ENCODE measurements around the gene CLIP2. TPM values are rescaled to one million over a fixed set of nuclear protein-coding genes. Genes with fewer than 3 reads are reported as not detected.
"Not testable (repeated sequence)": the region's sequence is repeated elsewhere in the genome, so short reads cannot be mapped to it uniquely, and the experiment has no call there.

Gene CLIP2
- total RNA-seq, 2 donors from 2014 or later, result 3.2 to 13.4 TPM

DNA sequence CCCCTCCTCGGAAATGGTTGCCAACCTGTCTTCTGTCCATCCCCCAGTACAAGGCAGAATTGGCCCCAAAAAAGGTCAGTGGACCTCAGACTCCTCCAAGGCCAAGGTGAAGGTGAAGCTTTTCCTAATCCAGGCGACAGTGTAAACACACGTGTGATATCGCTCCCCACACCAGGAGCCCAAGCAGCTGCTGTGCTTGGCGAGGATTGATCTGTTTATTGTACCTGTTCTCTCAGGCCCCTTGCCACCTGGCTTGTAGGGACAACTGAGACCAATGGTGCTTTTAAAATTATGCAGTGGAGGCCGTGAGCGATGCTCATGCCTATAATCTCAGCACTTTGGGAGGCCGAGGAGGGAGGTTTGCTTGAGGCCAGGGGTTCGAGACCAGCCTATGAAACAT, 98.4 kb downstream of the CLIP2 start:
- H3K9me3 ChIP-seq (ENCODE audit: control insufficient read depth, low read length, poor library complexity, severe bottlenecking), result no peaks in the 10 kb centered on the region
- H3K4me3 Mint-ChIP-seq, result no peak overlapping the region
- DNase-seq (no peak), ATAC-seq (no peak)
- H3K27me3 Mint-ChIP-seq, result no peaks in the 10 kb centered on the region
- no peaks in the 10 kb centered on the region for H3K4me1 Mint-ChIP-seq
- no peak overlapping the region for H3K27ac Mint-ChIP-seq
- no peaks in the 10 kb centered on the region for H3K36me3 Mint-ChIP-seq (ENCODE audit: low read depth)

DNA sequence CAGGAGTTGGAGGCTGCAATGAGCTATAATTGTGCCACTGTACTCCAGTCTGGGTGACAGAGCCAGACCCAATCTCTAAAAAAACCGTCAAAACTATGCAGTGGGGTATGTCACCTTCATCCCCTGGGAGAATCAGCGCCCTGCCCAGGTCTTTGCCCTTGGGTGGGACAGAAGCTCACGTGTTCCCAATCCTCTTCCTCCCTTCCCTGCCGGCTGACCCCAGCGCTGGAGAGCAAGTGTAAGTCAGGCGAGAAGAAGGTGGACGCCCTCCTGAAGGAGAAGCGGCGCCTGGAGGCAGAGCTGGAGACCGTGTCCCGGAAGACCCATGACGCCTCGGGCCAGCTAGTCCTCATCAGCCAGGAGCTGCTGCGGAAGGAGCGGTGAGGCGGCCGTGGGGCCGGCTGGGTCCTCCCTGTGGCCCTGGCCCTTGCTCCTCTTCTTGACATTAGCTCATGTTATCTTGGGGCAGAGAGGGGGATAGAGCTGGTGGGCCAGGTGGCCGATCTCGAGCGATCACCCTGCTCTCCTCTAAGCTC, 99.7 kb downstream of the CLIP2 start:
- H3K9me3 ChIP-seq (ENCODE audit: control insufficient read depth, low read length, poor library complexity, severe bottlenecking), result no peaks in the 10 kb centered on the region
- Mint-ChIP-seq H3K4me3 (no peak overlapping the region), H3K36me3 (ENCODE audit: low read depth) (no peaks in the 10 kb centered on the region), H3K27ac (no peak overlapping the region), H3K27me3 (no peaks in the 10 kb centered on the region), H3K4me1 (no peaks in the 10 kb centered on the region)
- no peak for DNase-seq
- no peak for ATAC-seq

DNA sequence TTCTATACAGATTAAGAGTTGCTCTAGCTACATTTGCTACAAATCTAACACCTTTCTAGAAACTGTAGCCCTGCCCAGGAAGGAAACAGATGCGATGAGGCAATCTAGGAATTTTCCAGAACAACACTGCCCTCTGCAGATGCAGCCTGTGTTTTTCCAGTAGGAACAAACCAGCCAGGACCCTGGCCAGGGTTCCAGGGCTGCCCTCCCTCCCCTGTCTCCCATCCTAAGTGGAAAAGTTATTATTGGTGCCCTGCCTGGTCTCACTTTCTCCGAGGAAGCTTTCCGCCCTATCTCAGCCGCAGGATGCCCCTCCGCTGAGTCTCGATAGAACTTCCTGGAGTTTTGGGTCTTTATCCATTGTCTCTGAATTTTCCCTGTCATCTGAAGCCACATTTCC, 104.5 kb downstream of the CLIP2 start:
- H3K27me3 Mint-ChIP-seq; H3K27ac Mint-ChIP-seq; DNase-seq; ATAC-seq; H3K4me1 Mint-ChIP-seq; H3K4me3 Mint-ChIP-seq; H3K9me3 ChIP-seq (ENCODE audit: control insufficient read depth, low read length, poor library complexity, severe bottlenecking); H3K36me3 Mint-ChIP-seq (ENCODE audit: low read depth): not testable (repeated sequence)

DNA sequence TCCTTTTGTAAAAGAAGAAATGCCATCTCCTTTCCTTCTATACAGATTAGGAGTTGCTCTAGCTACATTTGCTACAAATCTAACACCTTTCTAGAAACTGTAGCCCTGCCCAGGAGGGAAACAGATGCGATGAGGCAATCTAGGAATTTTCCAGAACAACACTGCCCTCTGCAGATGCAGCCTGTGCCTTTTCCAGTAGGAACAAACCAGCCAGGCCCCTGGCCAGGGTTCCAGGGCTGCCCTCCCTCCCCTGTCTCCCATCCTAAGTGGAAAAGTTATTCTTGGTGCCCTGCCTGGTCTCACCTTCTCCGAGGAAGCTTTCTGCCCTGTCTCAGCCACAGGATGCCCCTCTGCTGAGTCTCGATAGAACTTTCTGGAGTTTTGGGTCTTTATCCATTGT, 105.4 kb downstream of the CLIP2 start:
- H3K36me3 Mint-ChIP-seq (ENCODE audit: low read depth); H3K4me1 Mint-ChIP-seq; H3K27ac Mint-ChIP-seq; H3K4me3 Mint-ChIP-seq; ATAC-seq; DNase-seq; H3K27me3 Mint-ChIP-seq; H3K9me3 ChIP-seq (ENCODE audit: control insufficient read depth, low read length, poor library complexity, severe bottlenecking): not testable (repeated sequence)

DNA sequence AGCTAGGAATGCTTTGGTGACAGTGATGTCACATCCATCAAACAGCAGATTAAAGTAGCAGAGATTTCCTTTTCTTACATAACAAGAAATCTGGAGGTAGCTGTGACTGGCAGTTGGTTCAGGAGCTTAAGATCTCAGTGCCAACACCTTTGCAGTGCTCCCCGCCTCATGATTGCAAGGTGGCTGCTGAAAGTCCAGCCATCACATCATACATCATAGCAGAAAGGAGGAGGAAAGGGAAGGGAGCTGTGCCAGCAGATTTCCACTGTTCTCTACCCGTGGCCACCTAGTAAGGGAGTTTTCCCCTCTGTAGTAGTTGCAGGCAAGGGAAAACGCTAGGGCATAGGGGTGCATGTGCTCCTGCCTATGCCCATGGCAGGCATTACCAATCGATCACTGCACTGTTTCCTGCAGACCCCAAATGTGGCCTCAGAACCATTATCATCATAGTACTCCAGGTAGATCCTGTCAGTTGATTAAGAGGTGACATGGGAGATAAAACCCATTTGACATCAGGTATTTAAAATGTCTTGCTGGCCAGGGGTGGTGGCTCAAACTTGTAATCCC, 106.6 kb downstream of the CLIP2 start:
- H3K36me3 Mint-ChIP-seq (ENCODE audit: low read depth), result peaks cover 2% of the 10 kb centered on the region
- H3K27me3 Mint-ChIP-seq, result no peaks in the 10 kb centered on the region
- H3K27ac Mint-ChIP-seq, result no peak overlapping the region
- H3K4me1 Mint-ChIP-seq, result no peaks in the 10 kb centered on the region
- H3K4me3 Mint-ChIP-seq, result no peak overlapping the region
- H3K9me3 ChIP-seq (ENCODE audit: control insufficient read depth, low read length, poor library complexity, severe bottlenecking), result no peaks in the 10 kb centered on the region
- DNase-seq (no peak), ATAC-seq (no peak)

DNA sequence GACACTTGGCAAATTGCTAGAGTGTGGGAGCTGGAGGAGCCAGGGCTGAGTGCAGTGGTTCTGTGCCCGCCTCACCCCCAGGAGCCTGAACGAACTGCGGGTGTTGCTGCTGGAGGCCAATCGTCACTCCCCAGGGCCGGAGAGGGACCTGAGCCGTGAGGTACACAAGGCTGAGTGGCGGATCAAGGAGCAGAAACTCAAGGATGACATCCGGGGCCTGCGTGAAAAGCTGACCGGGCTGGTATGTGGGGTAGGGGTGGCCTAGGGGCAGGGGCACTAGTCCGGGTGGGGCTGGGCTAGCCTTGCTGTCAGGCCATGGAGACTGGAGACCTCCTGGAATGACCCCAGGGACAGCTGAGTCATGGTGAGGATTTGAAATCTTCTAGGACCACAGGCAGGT, 107.8 kb downstream of the CLIP2 start:
- no peaks in the 10 kb centered on the region for H3K27me3 Mint-ChIP-seq
- H3K4me3 Mint-ChIP-seq, result no peak overlapping the region
- no peaks in the 10 kb centered on the region for H3K9me3 ChIP-seq (ENCODE audit: control insufficient read depth, low read length, poor library complexity, severe bottlenecking)
- H3K27ac Mint-ChIP-seq, result no peak overlapping the region
- peaks cover 4% of the 10 kb centered on the region for H3K4me1 Mint-ChIP-seq
- ATAC-seq (no peak), DNase-seq (no peak)
- peaks cover 2% of the 10 kb centered on the region for H3K36me3 Mint-ChIP-seq (ENCODE audit: low read depth)

DNA sequence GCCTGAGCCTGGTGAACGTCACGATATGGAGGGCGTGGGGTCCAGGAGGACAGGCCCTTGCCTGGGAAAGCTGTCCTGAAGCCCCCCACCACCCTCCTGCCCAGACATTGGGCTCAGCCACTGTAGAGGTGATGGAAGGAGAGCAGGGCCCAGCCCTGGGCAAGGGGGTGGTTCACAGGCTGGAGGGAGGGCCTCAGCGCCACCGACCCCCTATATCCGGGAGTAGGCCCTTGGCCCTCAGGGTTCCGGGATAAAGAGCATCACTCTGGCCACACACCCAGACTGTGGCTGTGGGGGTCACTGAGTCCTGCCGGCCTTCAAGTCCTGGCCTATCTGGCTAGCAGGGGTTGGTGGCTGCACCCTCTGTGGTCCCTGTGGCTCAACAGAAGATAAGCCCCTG, 109.2 kb downstream of the CLIP2 start:
- no peaks in the 10 kb centered on the region for H3K9me3 ChIP-seq (ENCODE audit: control insufficient read depth, low read length, poor library complexity, severe bottlenecking)
- H3K27ac Mint-ChIP-seq, result no peak overlapping the region
- H3K27me3 Mint-ChIP-seq, result no peaks in the 10 kb centered on the region
- DNase-seq, result no peak
- peaks cover 4% of the 10 kb centered on the region for H3K4me1 Mint-ChIP-seq
- H3K36me3 Mint-ChIP-seq (ENCODE audit: low read depth), result peaks cover 2% of the 10 kb centered on the region
- no peak overlapping the region for H3K4me3 Mint-ChIP-seq
- ATAC-seq, result no peak

DNA sequence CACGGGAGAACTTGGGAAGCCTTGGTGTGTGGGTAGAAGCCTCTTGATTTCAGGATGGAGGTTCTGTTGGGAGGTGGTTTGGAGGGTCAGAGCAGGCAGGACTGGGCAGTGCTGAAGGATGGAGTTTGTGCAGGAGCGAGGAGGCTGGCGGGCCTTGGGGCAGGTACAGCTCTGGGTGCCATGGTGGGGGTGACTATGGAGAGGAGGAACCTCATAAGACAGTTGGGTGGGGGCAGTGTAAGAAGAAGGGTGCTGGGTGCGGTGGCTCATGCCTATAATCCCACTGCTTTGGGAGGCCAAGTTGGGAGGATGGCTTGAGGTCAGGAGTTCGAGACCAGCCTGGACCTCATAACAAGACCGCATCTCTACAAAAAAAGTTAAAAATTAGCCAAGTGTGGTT, 109.8 kb downstream of the CLIP2 start:
- ATAC-seq (no peak), DNase-seq (no peak)
- H3K27ac Mint-ChIP-seq, result no peak overlapping the region
- no peaks in the 10 kb centered on the region for H3K27me3 Mint-ChIP-seq
- H3K9me3 ChIP-seq (ENCODE audit: control insufficient read depth, low read length, poor library complexity, severe bottlenecking), result no peaks in the 10 kb centered on the region
- peaks cover 4% of the 10 kb centered on the region for H3K4me1 Mint-ChIP-seq
- no peak overlapping the region for H3K4me3 Mint-ChIP-seq
- peaks cover 2% of the 10 kb centered on the region for H3K36me3 Mint-ChIP-seq (ENCODE audit: low read depth)

DNA sequence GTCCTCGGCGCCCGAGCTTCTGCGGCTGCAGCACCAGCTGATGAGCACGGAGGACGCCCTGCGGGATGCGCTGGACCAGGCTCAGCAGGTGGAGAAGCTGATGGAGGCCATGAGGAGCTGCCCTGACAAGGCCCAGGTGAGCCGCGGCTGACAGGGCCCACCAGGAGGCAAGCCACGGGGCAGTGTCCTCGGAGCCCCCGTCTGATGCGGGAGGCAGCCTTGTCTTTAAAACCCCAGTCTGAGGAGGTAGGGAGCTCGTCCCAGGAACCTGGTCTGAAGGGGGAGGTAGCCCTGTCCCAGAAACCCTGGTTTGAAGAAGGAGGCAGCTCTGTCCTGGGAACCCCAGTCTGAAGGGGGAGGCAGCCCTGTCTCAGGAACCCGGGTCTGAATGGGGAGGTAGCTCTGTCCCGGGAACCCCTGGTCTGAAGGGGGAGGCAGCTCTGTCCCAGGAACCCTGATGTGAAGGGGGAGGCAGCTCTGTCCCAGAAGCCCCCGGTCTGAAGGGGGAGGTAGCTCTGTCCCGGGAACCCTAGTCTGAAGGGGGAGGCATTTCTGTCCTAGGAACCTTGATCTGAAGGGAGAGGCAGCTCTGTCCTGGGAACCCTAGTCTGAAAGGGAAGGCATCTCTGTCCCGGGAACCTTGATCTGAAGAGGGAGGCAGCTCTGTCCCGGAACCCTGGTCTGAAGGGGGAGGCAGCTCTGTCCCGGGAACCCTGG, 111.4 kb downstream of the CLIP2 start:
- no peaks in the 10 kb centered on the region for H3K27me3 Mint-ChIP-seq
- ATAC-seq, result no peak
- H3K4me1 Mint-ChIP-seq, result peaks cover 4% of the 10 kb centered on the region

DNA sequence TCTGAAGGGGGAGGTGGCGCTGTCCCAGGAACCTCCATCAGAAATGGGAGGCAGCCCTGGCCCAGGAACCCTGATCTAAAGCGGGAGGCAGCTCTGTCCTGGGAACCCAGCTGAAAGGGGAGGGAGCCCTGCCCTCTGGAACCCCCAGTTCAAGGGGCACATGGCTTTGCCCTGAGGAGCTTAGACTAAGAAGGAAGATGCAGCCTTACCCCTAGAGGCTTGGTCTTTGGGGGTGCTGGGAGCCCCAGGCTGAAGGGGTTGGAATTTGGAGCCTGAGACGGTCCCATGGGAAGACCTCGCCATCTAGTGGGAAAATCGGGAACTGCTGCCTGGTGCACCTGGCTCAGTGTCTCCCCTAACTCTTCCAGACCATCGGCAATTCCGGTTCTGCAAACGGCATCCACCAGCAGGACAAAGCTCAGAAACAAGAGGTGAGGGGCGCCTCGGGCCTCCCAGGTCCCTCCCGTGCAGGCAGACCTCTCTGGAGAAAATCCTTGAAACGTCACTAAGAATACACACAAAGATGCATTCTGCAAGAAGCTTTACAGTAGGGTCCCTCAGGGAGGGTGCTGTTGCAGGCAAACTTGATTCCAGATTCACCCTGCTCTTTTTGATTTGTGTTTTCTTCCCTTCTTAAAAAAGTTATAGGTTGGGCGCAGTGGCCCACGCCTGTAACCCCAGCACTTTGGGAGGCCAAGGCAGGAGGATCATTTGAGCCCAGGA, 112.1 kb downstream of the CLIP2 start:
- Mint-ChIP-seq H3K36me3 (ENCODE audit: low read depth) (peaks cover 2% of the 10 kb centered on the region), H3K27ac (no peak overlapping the region), H3K4me1 (peaks cover 4% of the 10 kb centered on the region), H3K27me3 (no peaks in the 10 kb centered on the region), H3K4me3 (no peak overlapping the region)
- no peaks in the 10 kb centered on the region for H3K9me3 ChIP-seq (ENCODE audit: control insufficient read depth, low read length, poor library complexity, severe bottlenecking)
- peak; percentile 49 to 71 (median 55) for DNase-seq
- peak; percentile 65 for ATAC-seq

More for the DNA sequence above, 111.4 kb downstream of the CLIP2 start:
- DNase-seq, result no peak
- no peaks in the 10 kb centered on the region for H3K9me3 ChIP-seq (ENCODE audit: control insufficient read depth, low read length, poor library complexity, severe bottlenecking)
- Mint-ChIP-seq H3K36me3 (ENCODE audit: low read depth) (peaks cover 2% of the 10 kb centered on the region), H3K4me3 (no peak overlapping the region), H3K27ac (no peak overlapping the region)

DNA sequence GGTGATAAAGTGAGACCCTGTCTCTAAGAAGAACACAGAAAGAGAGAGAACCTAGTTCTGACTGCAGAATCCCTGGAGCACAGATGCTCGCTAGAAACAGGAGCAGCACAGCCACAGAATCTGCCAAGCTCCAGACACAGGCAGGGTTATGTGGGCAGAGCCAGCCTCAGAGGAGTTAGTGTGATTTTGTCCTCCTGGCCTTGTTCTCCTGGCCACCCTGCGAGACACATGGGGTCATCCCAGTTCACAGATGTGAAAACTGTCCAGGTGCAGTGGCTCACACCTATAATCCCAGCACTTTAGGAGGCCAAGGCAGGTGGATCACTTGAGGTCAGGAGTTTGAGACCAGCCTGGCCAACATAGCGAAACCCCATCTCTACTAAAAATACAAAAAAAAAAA, 113.5 kb downstream of the CLIP2 start:
- not testable (repeated sequence) for H3K4me3 Mint-ChIP-seq; H3K27me3 Mint-ChIP-seq; H3K4me1 Mint-ChIP-seq; H3K36me3 Mint-ChIP-seq (ENCODE audit: low read depth); DNase-seq; H3K27ac Mint-ChIP-seq; H3K9me3 ChIP-seq (ENCODE audit: control insufficient read depth, low read length, poor library complexity, severe bottlenecking); ATAC-seq

DNA sequence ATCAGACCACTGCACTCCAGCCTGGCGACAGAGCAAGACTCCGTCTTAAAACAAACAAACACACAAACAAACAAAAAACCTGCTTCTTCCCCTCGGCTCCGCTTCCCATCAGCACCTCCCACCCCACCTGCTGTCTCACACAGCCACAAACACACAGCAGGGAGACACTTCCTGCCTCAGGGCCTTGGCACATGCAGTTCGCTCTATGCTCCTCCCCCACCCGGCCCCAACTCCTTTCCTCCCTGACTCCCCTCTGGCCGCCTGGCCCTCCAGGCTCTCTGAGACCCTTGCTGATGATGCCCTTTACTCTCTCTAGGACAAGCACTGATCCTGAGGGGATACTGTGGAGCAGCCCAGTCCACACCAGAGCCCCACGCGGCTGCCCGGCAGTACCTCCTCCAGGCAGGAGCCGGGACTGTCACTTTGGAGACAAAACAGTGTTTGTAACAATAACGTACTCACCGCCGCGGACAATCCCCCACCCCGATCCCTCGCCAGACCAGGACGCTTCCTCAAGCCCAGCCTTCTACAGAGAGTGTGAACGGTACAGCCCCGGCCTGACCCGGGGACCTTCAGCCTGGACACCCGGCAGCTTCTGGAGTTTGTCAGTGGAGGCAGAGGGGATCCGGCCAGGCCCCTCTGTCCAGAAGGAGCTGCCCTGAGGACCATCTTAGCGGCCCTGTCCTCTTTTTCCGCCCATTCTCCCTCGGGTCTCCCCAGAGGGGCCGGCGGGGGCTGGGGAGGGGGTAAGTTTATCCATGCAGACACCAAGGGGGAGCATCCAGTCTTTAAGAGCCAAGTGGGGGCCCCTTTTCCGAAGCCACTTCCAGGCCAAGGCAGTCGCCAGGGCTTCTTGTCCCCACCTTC, 114.5 kb downstream of the CLIP2 start:
- Mint-ChIP-seq H3K4me3 (no peak overlapping the region), H3K27ac (no peak overlapping the region)

DNA sequence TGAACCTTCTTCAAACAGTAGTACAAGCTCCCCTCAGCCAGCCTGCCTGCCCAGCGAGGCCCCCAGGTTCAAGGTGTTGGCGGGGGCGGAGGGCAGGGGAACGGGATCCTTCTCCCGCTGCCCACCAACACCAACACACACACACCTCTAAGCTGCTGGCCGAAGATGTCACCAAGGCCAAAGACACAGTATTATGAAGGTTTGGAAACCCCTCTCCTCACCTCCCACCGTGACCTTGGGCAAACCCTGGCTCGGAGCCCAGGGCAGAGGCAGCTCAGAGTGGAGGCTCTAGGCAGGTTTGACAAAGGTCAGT, 115.1 kb downstream of the CLIP2 start:
- Mint-ChIP-seq H3K4me3 (no peak overlapping the region), H3K27me3 (no peaks in the 10 kb centered on the region), H3K27ac (no peak overlapping the region), H3K4me1 (peaks cover 4% of the 10 kb centered on the region), H3K36me3 (ENCODE audit: low read depth) (no peaks in the 10 kb centered on the region)
- no peaks in the 10 kb centered on the region for H3K9me3 ChIP-seq (ENCODE audit: control insufficient read depth, low read length, poor library complexity, severe bottlenecking)
- ATAC-seq, result no peak
- no peak for DNase-seq

More for the DNA sequence above, 114.5 kb downstream of the CLIP2 start:
- H3K27me3 Mint-ChIP-seq, result no peaks in the 10 kb centered on the region
- ATAC-seq (no peak), DNase-seq (no peak)
- H3K9me3 ChIP-seq (ENCODE audit: control insufficient read depth, low read length, poor library complexity, severe bottlenecking), result no peaks in the 10 kb centered on the region
- peaks cover 4% of the 10 kb centered on the region for H3K4me1 Mint-ChIP-seq
- peaks cover 2% of the 10 kb centered on the region for H3K36me3 Mint-ChIP-seq (ENCODE audit: low read depth)
